ENCODE measurements around the gene HOXD3. TPM values are rescaled to one million over a fixed set of nuclear protein-coding genes. Genes with fewer than 3 reads are reported as not detected.

HOXD3 gene
- total RNA-seq: not detected in 2 replicates

GRCh38 chr2:176156807-176157498, at the start of gene HOXD3:
Gene HOXD3, plus strand, starts transcription at chr2:176157307. Its CDS starts 11,808 bp downstream, at chr2:176169115.

GRCh38 chr2:176115883-176116813, 41.0 kb upstream of the HOXD3 start, which contains the start of gene HOXD10:
Gene HOXD10, plus strand, starts transcription at chr2:176116778. Its CDS starts 56 bp downstream, at chr2:176116834.

GRCh38 chr2:176122683-176123410, 34.3 kb upstream of the HOXD3 start, which contains the start of gene HOXD9:
Gene HOXD9, plus strand, starts transcription at chr2:176122719. Its CDS starts 50 bp downstream, at chr2:176122769.

GRCh38 chr2:176128982-176129796, 27.9 kb upstream of the HOXD3 start, which contains the start of gene HOXD8:
Gene HOXD8, plus strand, starts transcription at chr2:176129705. Its CDS starts 662 bp downstream, at chr2:176130367.

GRCh38 chr2:176151442-176152287, 5.4 kb upstream of the HOXD3 start, which contains the start of gene HOXD4:
Gene HOXD4, plus strand, starts transcription at chr2:176151550. Its CDS starts 84 bp downstream, at chr2:176151634.

GRCh38 chr2:176187899-176188773, 31.0 kb downstream of the HOXD3 start, which contains the start of gene HOXD1:
Gene HOXD1, plus strand, starts transcription at chr2:176188668. Its CDS starts 134 bp downstream, at chr2:176188802.

Other genes with a start within 250 kb of the HOXD3 start
- 16.7 and 17.3 TPM in 2 replicates for gene LNPK, start 155.0 kb upstream of the HOXD3 start, total RNA-seq
- gene EVX2, start 73.3 kb upstream of the HOXD3 start, total RNA-seq: not detected in 2 replicates
- gene HOXD13, start 64.6 kb upstream of the HOXD3 start, total RNA-seq: not detected in 2 replicates
- gene HOXD12, start 57.5 kb upstream of the HOXD3 start, total RNA-seq: not detected in 2 replicates
- not detected in 2 replicates for gene HOXD11, start 50.0 kb upstream of the HOXD3 start, total RNA-seq
- not detected in 2 replicates for gene HOXD10, start 40.5 kb upstream of the HOXD3 start, total RNA-seq
- gene HOXD9, start 34.6 kb upstream of the HOXD3 start, total RNA-seq: not detected in 2 replicates
- gene HOXD8, start 27.6 kb upstream of the HOXD3 start, total RNA-seq: not detected in 2 replicates
- not detected in 2 replicates for gene HOXD4, start 5.8 kb upstream of the HOXD3 start, total RNA-seq
- not detected in 2 replicates for gene HOXD1, start 31.4 kb downstream of the HOXD3 start, total RNA-seq
- 16.6 and 16.9 TPM in 2 replicates for gene MTX2, start 112.1 kb downstream of the HOXD3 start, total RNA-seq

Data from bronchial smooth muscle cell (primary cell).